ENCODE results near the gene OTX2.

GRCh38 chr14:56841611-56842010 lies 31.3 kb upstream of the OTX2 start:
- TF ChIP-seq, protein P1, sequence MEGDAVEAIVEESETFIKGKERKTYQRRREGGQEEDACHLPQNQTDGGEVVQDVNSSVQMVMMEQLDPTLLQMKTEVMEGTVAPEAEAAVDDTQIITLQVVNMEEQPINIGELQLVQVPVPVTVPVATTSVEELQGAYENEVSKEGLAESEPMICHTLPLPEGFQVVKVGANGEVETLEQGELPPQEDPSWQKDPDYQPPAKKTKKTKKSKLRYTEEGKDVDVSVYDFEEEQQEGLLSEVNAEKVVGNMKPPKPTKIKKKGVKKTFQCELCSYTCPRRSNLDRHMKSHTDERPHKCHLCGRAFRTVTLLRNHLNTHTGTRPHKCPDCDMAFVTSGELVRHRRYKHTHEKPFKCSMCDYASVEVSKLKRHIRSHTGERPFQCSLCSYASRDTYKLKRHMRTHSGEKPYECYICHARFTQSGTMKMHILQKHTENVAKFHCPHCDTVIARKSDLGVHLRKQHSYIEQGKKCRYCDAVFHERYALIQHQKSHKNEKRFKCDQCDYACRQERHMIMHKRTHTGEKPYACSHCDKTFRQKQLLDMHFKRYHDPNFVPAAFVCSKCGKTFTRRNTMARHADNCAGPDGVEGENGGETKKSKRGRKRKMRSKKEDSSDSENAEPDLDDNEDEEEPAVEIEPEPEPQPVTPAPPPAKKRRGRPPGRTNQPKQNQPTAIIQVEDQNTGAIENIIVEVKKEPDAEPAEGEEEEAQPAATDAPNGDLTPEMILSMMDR (conservative IDR thresholded peaks at IDR 0.05; ENCODE audit: low read length): no peak
- no peak for TF ChIP-seq EZH2phosphoT487 (IDR thresholded peaks at IDR 0.05; ENCODE audit: borderline replicate concordance)

All from Loucy (cell line).